Activated naive CD8-positive, alpha-beta T cell treated with anti-CD3 and anti-CD28 coated beads for 36 hours (primary cell): Measurements from ENCODE around the gene ZBTB32. TPM values are rescaled to one million over a fixed set of nuclear protein-coding genes. Genes with fewer than 3 reads are reported as not detected.
"Not testable (repeated sequence)": the region's sequence is repeated elsewhere in the genome, so short reads cannot be mapped to it uniquely, and the experiment has no call there.

Experiments used
- DNase-seq: peaks from one replicate; pipeline ENCODE4 v3.0.0; 2021
- H3K27ac Mint-ChIP-seq: one replicate; pipeline ENCODE4 v1.8.0; 2022; ENCODE audit warnings: mild to moderate bottlenecking, moderate library complexity, mixed read lengths
- H3K27me3 Mint-ChIP-seq: one replicate; pipeline ENCODE4 v1.8.0; 2022; ENCODE audit warnings: mild to moderate bottlenecking, mixed read lengths
- H3K36me3 Mint-ChIP-seq: one replicate; pipeline ENCODE4 v1.8.0; 2021; ENCODE audit warnings: mild to moderate bottlenecking, mixed read lengths
- H3K4me1 Mint-ChIP-seq: one replicate; pipeline ENCODE4 v1.8.0; 2021; ENCODE audit warnings: mixed read lengths
- H3K4me3 Mint-ChIP-seq: one replicate; pipeline ENCODE4 v1.8.0; 2022; ENCODE audit warnings: mild to moderate bottlenecking, moderate library complexity, mixed read lengths
- H3K9me3 Mint-ChIP-seq: one replicate; pipeline ENCODE4 v1.8.0; 2022; ENCODE audit warnings: mixed read lengths
- total RNA-seq, 2 experiments: library from RNA; stranded (reverse); gene quantifications; one replicate each; pipeline ENCODE4 v1.2.3, GENCODE V29; 2021

Gene ZBTB32
- total RNA-seq, 2 experiments from 2014 or later, result 220 to 238 TPM

GRCh38 chr19:35673121-35673804 lies 31.1 kb upstream of the ZBTB32 start:
- H3K27ac Mint-ChIP-seq, result peak overlapping the region; percentile 16
- H3K36me3 Mint-ChIP-seq, result no peaks in the 10 kb centered on the region
- no peaks in the 10 kb centered on the region for H3K9me3 Mint-ChIP-seq
- H3K4me1 Mint-ChIP-seq, result peaks cover 6% of the 10 kb centered on the region
- DNase-seq, result peak; percentile 58
- H3K27me3 Mint-ChIP-seq, result peaks cover 46% of the 10 kb centered on the region
- peak overlapping the region; percentile 75 for H3K4me3 Mint-ChIP-seq

GRCh38 chr19:35675589-35676140 lies 28.7 kb upstream of the ZBTB32 start:
- no peak for DNase-seq
- H3K9me3 Mint-ChIP-seq, result no peaks in the 10 kb centered on the region
- H3K27ac Mint-ChIP-seq, result no peak overlapping the region
- H3K27me3 Mint-ChIP-seq, result peaks cover 36% of the 10 kb centered on the region
- no peak overlapping the region for H3K4me3 Mint-ChIP-seq
- H3K36me3 Mint-ChIP-seq, result no peaks in the 10 kb centered on the region
- H3K4me1 Mint-ChIP-seq, result peaks cover 6% of the 10 kb centered on the region

GRCh38 chr19:35689836-35690235 lies 14.5 kb upstream of the ZBTB32 start:
- peaks cover 6% of the 10 kb centered on the region for H3K4me1 Mint-ChIP-seq
- DNase-seq, result no peak
- no peaks in the 10 kb centered on the region for H3K27me3 Mint-ChIP-seq
- H3K36me3 Mint-ChIP-seq, result no peaks in the 10 kb centered on the region
- H3K9me3 Mint-ChIP-seq, result no peaks in the 10 kb centered on the region
- H3K27ac Mint-ChIP-seq, result no peak overlapping the region
- no peak overlapping the region for H3K4me3 Mint-ChIP-seq

- not testable (repeated sequence) for DNase-seq, H3K27me3 Mint-ChIP-seq, H3K4me3 Mint-ChIP-seq, H3K9me3 Mint-ChIP-seq, H3K4me1 Mint-ChIP-seq, H3K27ac Mint-ChIP-seq, H3K36me3 Mint-ChIP-seq
These were observed 13.3 kb upstream of the ZBTB32 start for GRCh38 chr19:35691106-35691505.

- H3K4me3 Mint-ChIP-seq, result no peak overlapping the region
- no peak for DNase-seq
- no peak overlapping the region for H3K27ac Mint-ChIP-seq
- peaks cover 17% of the 10 kb centered on the region for H3K4me1 Mint-ChIP-seq
- H3K36me3 Mint-ChIP-seq, result no peaks in the 10 kb centered on the region
- H3K27me3 Mint-ChIP-seq, result no peaks in the 10 kb centered on the region
- peaks cover 4% of the 10 kb centered on the region for H3K9me3 Mint-ChIP-seq
These were observed 12.3 kb upstream of the ZBTB32 start for GRCh38 chr19:35692010-35692409.

- DNase-seq, result no peak
- no peak overlapping the region for H3K4me3 Mint-ChIP-seq
- H3K4me1 Mint-ChIP-seq, result peaks cover 19% of the 10 kb centered on the region
- H3K9me3 Mint-ChIP-seq, result peaks cover 4% of the 10 kb centered on the region
- no peaks in the 10 kb centered on the region for H3K36me3 Mint-ChIP-seq
- no peaks in the 10 kb centered on the region for H3K27me3 Mint-ChIP-seq
- H3K27ac Mint-ChIP-seq, result no peak overlapping the region
These were observed 10.9 kb upstream of the ZBTB32 start for GRCh38 chr19:35693422-35693821.

GRCh38 chr19:35693835-35694599 lies 10.3 kb upstream of the ZBTB32 start:
- H3K9me3 Mint-ChIP-seq, result peaks cover 4% of the 10 kb centered on the region
- H3K4me3 Mint-ChIP-seq, result no peak overlapping the region
- peaks cover 19% of the 10 kb centered on the region for H3K4me1 Mint-ChIP-seq
- DNase-seq, result peak; percentile 88
- H3K27me3 Mint-ChIP-seq, result no peaks in the 10 kb centered on the region
- H3K27ac Mint-ChIP-seq, result peak overlapping the region; percentile 29
- H3K36me3 Mint-ChIP-seq, result no peaks in the 10 kb centered on the region

- no peak for DNase-seq
- no peaks in the 10 kb centered on the region for H3K27me3 Mint-ChIP-seq
- no peaks in the 10 kb centered on the region for H3K36me3 Mint-ChIP-seq
- no peak overlapping the region for H3K4me3 Mint-ChIP-seq
- peaks cover 4% of the 10 kb centered on the region for H3K9me3 Mint-ChIP-seq
- H3K27ac Mint-ChIP-seq, result no peak overlapping the region
- peaks cover 25% of the 10 kb centered on the region for H3K4me1 Mint-ChIP-seq
These were observed 8.4 kb upstream of the ZBTB32 start for GRCh38 chr19:35695895-35696422.

GRCh38 chr19:35696835-35697234 lies 7.5 kb upstream of the ZBTB32 start:
- no peaks in the 10 kb centered on the region for H3K27me3 Mint-ChIP-seq
- no peak for DNase-seq
- H3K27ac Mint-ChIP-seq, result no peak overlapping the region
- peaks cover 4% of the 10 kb centered on the region for H3K9me3 Mint-ChIP-seq
- H3K4me1 Mint-ChIP-seq, result peaks cover 25% of the 10 kb centered on the region
- H3K36me3 Mint-ChIP-seq, result no peaks in the 10 kb centered on the region
- no peak overlapping the region for H3K4me3 Mint-ChIP-seq

GRCh38 chr19:35702223-35703012 lies 1.9 kb upstream of the ZBTB32 start:
- H3K9me3 Mint-ChIP-seq, result peaks cover 2% of the 10 kb centered on the region
- H3K4me3 Mint-ChIP-seq, result peak overlapping the region; percentile 93
- peaks cover 9% of the 10 kb centered on the region for H3K4me1 Mint-ChIP-seq
- DNase-seq, result peak; percentile 93
- peaks cover 2% of the 10 kb centered on the region for H3K36me3 Mint-ChIP-seq
- H3K27ac Mint-ChIP-seq, result peak overlapping the region; percentile 91
- peaks cover 7% of the 10 kb centered on the region for H3K27me3 Mint-ChIP-seq

GRCh38 chr19:35703343-35703742 lies 1.0 kb upstream of the ZBTB32 start:
- Mint-ChIP-seq H3K36me3 (peaks cover 2% of the 10 kb centered on the region), H3K4me1 (peaks cover 8% of the 10 kb centered on the region), H3K9me3 (peaks cover 2% of the 10 kb centered on the region), H3K4me3 (no peak overlapping the region), H3K27me3 (peaks cover 7% of the 10 kb centered on the region), H3K27ac (no peak overlapping the region)
- no peak for DNase-seq

- H3K36me3 Mint-ChIP-seq, result peaks cover 5% of the 10 kb centered on the region
- no peak for DNase-seq
- peaks cover 25% of the 10 kb centered on the region for H3K4me1 Mint-ChIP-seq
- peaks cover 2% of the 10 kb centered on the region for H3K9me3 Mint-ChIP-seq
- H3K27ac Mint-ChIP-seq, result no peak overlapping the region
- no peak overlapping the region for H3K4me3 Mint-ChIP-seq
- peaks cover 4% of the 10 kb centered on the region for H3K27me3 Mint-ChIP-seq
These were observed 4.0 kb downstream of the ZBTB32 start for GRCh38 chr19:35708391-35708790.

GRCh38 chr19:35710784-35711723 lies 6.7 kb downstream of the ZBTB32 start:
- Mint-ChIP-seq H3K4me3 (peak overlapping the region; percentile 59), H3K36me3 (peaks cover 31% of the 10 kb centered on the region), H3K27me3 (no peaks in the 10 kb centered on the region)

More at GRCh38 chr19:35710784-35711723, 6.7 kb downstream of the ZBTB32 start:
- Mint-ChIP-seq H3K27ac (peak overlapping the region; percentile 98), H3K9me3 (peaks cover 2% of the 10 kb centered on the region), H3K4me1 (peaks cover 34% of the 10 kb centered on the region)
- DNase-seq, result peak; percentile 84
